Hematopoietic multipotent progenitor cell treated with erythropoietin and hydrocortisone succinate and interleukin-3 and kit ligand, for 17 days (in vitro differentiated cells): Measurements from ENCODE around the gene PERCC1.
"Not testable (repeated sequence)": the region's sequence is repeated elsewhere in the genome, so short reads cannot be mapped to it uniquely, and the experiment has no call there.

Experiments used
- DNase-seq: peaks from one replicate; pipeline ENCODE4 v3.0.0-alpha.2; 2015; ENCODE audit warnings: low spot score

PERCC1 gene

DNA sequence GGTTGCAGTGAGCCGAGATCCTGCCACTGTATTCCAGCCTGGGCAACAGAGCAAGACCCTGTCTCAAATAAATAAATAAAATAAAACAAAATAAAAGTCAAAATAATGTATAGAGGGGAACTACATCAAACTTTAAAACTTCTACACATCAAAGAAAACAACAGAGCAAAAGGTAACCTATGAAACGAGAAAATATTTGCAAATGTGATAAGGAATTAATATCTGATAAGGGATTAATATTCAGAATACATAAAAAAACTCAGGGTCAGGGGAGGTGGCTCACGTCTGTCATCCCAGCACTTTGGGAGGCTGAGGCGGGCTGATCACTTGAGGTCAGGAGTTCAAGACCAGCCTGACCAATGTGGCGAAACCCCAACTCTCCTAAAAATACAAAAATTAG is 38.3 kb downstream of the PERCC1 start:
- not testable (repeated sequence) for DNase-seq

- no peak for DNase-seq
Observed at GRCh38 chr16:1469693-1470201, 38.9 kb downstream of the PERCC1 start.

- DNase-seq = no peak
Observed at GRCh38 chr16:1470481-1471251, 39.8 kb downstream of the PERCC1 start.

GRCh38 chr16:1471569-1472194 is 40.8 kb downstream of the PERCC1 start:
- DNase-seq = no peak

- DNase-seq = peak; percentile 7
Observed at GRCh38 chr16:1472974-1473373, 42.1 kb downstream of the PERCC1 start.

GRCh38 chr16:1474082-1474795 is 43.4 kb downstream of the PERCC1 start:
- DNase-seq = peak; percentile 42

DNA sequence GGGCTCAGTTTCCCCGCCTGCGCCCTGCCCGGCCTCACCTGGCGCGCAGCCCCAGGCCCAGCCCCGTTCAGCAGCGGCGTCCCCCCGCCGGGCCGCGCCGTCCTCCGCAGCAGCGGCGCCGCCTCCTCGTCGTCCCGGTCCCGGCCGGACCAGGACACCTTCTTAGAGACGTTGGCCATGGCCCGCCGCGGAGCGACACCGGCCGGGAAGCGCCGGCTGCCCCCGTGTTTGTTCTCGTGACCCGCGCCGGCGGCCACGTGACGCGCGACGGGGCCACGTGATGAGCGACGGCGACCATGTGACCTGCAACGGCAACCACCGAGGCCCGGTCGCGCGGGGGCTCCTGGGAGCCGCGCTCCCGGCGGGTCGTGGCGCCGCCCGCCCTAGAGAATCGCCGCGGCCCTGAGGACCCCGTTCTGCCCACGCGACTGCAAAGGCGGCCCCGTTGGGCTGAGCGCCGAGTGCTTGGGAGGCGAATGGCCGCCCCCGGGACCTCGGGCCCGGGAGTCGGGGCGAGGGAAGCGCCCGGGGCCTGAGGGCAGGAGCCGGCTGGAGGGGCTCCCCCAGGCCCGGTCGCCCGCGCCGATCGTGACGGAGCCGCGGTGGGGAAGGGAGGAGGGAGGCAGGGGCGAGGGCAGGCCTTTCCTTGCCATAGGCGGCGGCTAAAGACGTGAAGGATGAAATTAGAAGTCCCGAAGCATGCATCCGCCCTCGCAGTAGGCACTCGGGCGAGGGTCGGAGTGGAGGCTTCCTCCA is 44.1 kb downstream of the PERCC1 start, which contains the start of gene CLCN7:
CLCN7 (minus strand) TSS at position 233 of the 756 bp plus-strand sequence; CDS start at position 179, 54 bp downstream.
- DNase-seq = peak; percentile 86

DNA sequence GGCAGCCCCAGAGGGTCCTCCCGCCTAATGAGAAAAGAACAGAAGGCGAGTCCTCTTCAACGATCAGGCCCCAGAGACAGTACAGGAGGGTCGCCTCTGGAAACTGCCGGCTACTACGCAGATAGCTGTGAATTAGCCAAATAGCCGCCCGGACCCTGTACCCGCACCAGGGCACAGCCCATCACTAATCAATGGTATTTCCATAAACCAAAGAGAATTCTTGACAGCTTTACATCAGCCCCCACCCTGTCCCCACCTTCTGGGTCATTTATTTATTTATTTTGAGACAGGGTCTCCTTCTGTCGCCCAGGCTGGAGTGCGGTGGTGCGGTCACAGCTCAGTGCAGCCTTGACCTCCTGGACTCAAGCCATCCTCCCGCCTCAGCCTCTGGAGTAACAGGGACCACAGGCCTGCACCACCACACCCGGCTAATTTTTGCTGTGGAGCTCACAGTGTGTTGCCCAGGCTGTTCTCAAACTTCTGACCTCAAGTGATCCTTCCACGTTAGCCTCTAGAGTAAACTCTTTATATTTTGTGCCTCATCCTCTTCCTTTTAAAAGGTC is 44.8 kb downstream of the PERCC1 start:
- DNase-seq = no peak

DNA sequence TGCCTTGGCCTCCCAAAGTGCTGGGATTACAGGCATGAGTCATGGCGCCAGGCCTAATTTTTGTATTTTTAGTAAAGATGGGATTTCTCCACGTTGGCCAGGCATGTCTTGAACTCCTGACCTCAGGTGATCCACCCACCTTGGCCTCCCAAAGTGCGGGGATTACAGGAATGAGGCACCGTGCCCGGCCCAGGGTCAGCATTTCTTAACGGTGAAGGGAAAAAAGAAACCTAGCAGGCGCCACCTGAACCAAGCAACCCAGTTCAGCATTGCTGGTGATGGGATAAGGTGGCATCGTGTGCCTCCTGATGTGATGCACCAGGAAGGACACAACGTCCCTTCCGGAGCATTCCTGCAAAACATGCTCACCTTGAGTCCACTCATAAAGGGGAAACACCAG is 46.2 kb downstream of the PERCC1 start:
- no peak for DNase-seq

DNA sequence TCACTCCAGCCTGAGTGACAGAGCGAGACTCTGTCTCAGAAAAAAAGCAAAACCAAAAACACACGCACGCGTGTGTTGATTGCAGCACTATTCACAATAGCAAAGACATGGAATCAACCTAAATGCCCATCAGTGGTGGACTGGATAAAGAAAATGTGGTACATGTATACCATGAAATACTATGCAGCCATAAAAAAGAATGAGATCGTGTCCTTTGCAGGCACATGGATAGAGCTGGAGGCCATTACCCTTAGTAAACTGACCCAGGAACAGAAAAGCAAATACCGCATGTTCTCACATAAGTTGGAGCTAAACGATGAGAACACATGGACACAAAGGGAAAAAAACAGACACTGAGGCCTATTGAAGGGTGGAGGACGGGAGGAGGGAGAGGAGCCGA is 48.1 kb downstream of the PERCC1 start:
- DNase-seq = not testable (repeated sequence)

DNA sequence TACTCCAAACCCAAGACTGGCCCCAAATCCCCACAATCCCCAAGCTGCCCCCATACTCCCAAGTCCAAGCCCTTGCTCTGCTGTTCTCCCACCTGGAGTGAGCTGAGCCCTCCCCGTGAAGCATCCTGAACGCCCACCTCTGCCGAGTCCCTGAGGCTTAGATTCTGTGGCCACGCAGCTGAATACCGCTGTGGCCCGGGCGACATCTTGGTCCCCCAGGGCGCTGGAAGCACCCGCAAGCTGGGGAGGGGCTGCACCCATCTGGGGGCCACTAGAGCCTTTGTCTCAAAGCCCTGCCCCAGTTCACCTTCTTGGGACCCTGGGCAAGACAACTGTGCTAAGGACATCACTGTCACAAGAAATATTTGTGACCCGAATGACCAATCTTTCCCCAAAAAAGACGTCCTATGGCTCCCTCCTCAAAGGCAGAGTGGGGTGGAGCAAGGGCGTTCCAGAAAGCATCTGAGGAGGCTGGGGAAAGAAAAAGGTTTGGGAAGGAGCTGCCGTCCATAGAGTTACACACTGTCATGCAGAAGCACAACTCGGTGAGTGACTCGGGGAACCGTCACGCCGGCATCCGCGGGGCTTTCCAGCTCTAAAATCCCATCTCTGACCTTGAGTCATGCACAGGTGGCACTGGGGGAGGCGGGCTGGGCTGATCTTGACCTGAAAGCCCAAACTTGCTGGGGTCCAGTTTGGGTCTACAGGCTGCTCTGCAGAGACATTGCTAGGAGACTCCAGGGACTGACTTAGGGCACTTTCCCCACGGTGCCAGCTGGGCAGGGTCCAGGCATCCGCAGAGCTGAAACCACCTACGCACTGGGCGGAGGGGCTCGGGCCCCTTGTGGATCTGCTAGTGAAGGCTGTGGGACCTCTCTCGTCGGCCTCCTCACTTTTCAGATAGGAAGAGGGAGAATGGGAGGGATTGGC is 51.3 kb downstream of the PERCC1 start:
- no peak for DNase-seq
